ENCODE data around the gene SEPTIN12. TPM values are rescaled to one million over a fixed set of nuclear protein-coding genes. Genes with fewer than 3 reads are reported as not detected.

Gene SEPTIN12
- total and polyA plus RNA-seq, 2 donors (not counting 3 experiments of a cell fraction or from before 2014, with no cell fraction given) = not detected

- POLR2A ChIA-PET = no interaction called here
- H3K9me3 ChIP-seq (replicated peaks; ENCODE audit: control insufficient read depth, insufficient read depth, low read length) = no peaks in the 10 kb centered on the region
- dilution Hi-C loops (cut with MboI; ENCODE audit: extremely low pct_ligation_motif_present, low sequenced_read_pairs) (no loop called here), intact Hi-C loops (cut with micrococcal nuclease) (no loop called here)
- no peak overlapping the region for H3K9ac ChIP-seq (replicated peaks; ENCODE audit: extremely low read depth, insufficient read depth, low read length)
- H2AFZ ChIP-seq (ENCODE audit: low read depth, low read length) = no peak overlapping the region
- no peak overlapping the region for H3K4me2 ChIP-seq (ENCODE audit: insufficient read depth, low read length)
- no peaks in the 10 kb centered on the region for H4K20me1 ChIP-seq (replicated peaks; ENCODE audit: control insufficient read depth, extremely low read depth, insufficient read depth, low read length)
- no peak for DNase-seq (ENCODE audit: low read depth, low spot score)
- no peaks in the 10 kb centered on the region for H3K27me3 ChIP-seq (ENCODE audit: control insufficient read depth in 2 of 2, insufficient read depth in 2 of 2, low read length in 2 of 2)
- no peak overlapping the region for H3K4me3 ChIP-seq (replicated peaks in 1 of 3; ENCODE audit: insufficient read depth in 1 of 3, low read depth in 1 of 3, low read length in 3 of 3)
- H3K79me2 ChIP-seq (ENCODE audit: control insufficient read depth, insufficient read depth, low read length) = no peaks in the 10 kb centered on the region
- no peak overlapping the region for H3K27ac ChIP-seq (ENCODE audit: insufficient read depth, low read depth, low read length)
- no TSS peak for BruUV-seq (replicated peaks)
- H3K4me1 ChIP-seq (ENCODE audit: control insufficient read depth, extremely low read depth, insufficient read depth, low read length) = peaks cover 8% of the 10 kb centered on the region
- H3K9me1 ChIP-seq (replicated peaks; ENCODE audit: control insufficient read depth, extremely low read depth, insufficient read depth, low read length) = no peaks in the 10 kb centered on the region
- TF ChIP-seq GATA2 (IDR thresholded peaks at IDR 0.05; ENCODE audit: insufficient read depth, insufficient read length, low read depth, low read length) (no peak), MYC (IDR thresholded peaks at IDR 0.05; ENCODE audit: low read depth, low read length) (no peak), POLR2AphosphoS5 (IDR thresholded peaks at IDR 0.05; ENCODE audit: insufficient read depth, low read depth, low read length) (no peak), EZH2 (IDR thresholded peaks at IDR 0.05; ENCODE audit: borderline replicate concordance, low read depth, low read length, severe bottlenecking) (no peak), CTCF (IDR thresholded peaks at IDR 0.05; ENCODE audit: extremely low read depth in 1 of 2, insufficient read depth in 1 of 2, low read depth in 1 of 2, low read length in 2 of 2) (no peak), JUN (IDR thresholded peaks at IDR 0.05; ENCODE audit: borderline replicate concordance, insufficient read depth, insufficient read length, low read depth) (no peak), POLR2A (IDR thresholded peaks at IDR 0.05; ENCODE audit: low read depth, low read length) (no peak), FOS (IDR thresholded peaks at IDR 0.05; ENCODE audit: borderline replicate concordance, insufficient read depth, low read length) (no peak), MAX (IDR thresholded peaks at IDR 0.05; ENCODE audit: insufficient read depth, insufficient read length) (no peak)
- CTCF ChIA-PET = interaction anchor here (0.7 kb wide), 1 partner anchor 271 kb away, joined by 3 read pairs; no protein-coding TSS in a partner anchor
- no peaks in the 10 kb centered on the region for H3K36me3 ChIP-seq (ENCODE audit: control insufficient read depth in 2 of 2, extremely low read depth in 1 of 2, insufficient read depth in 2 of 2, low read length in 2 of 2)
- FAIRE-seq = no peak
Measured at GRCh38 chr16:4772351-4772750, 15.8 kb downstream of the SEPTIN12 start.

Data from endothelial cell of umbilical vein (primary cell).